ENCODE measurements around the gene EVC.

- TF ChIP-seq POLR2A (IDR thresholded peaks at IDR 0.05; ENCODE audit: low read depth, low read length) (no peak), POLR2AphosphoS5 (IDR thresholded peaks at IDR 0.05; ENCODE audit: low read depth, low read length) (no peak), TAF1 (IDR thresholded peaks at IDR 0.05; ENCODE audit: borderline replicate concordance, low read depth, low read length) (no peak)
Observed at GRCh38 chr4:5710065-5710960, 688 bp upstream of the EVC start.
